Kidney (tissue), 14 donors: Measurements from ENCODE around the gene GABBR2. TPM values are rescaled to one million over a fixed set of nuclear protein-coding genes. Genes with fewer than 3 reads are reported as not detected.

ENCODE experiments used
- DNase-seq, 5 donors: peaks; one replicate each; pipeline ENCODE4 v3.0.0-alpha.2; 2013 to 2020
- FAIRE-seq: peaks from 2 replicates; lab custom pipeline; 2012; peaks lifted over from hg19 to GRCh38; lab: Jason Lieb, UNC
- H3K27ac ChIP-seq, 2 donors: one replicate each; pipeline ENCODE4 v1.7.0; 2013; ENCODE audit warnings: low read depth in 2 of 2, low read length in 2 of 2, inconsistent platforms in 1 of 2
- H3K27me3 ChIP-seq: one replicate; pipeline ENCODE4 v1.7.1; 2013; ENCODE audit warnings: low read length, inconsistent platforms; ENCODE audit not compliant: control insufficient read depth, insufficient read depth
- H3K36me3 ChIP-seq, 3 donors: one replicate each; pipeline versions ENCODE4 v1.7.0 to v1.7.1; 2013; ENCODE audit warnings: low read length in 3 of 3, control low read depth in 1 of 3, inconsistent platforms in 1 of 3; ENCODE audit not compliant: insufficient read depth in 3 of 3, control insufficient read depth in 2 of 3
- H3K4me1 ChIP-seq, 3 donors: one replicate each; pipeline versions ENCODE4 v1.7.0 to v1.7.1; 2013; ENCODE audit warnings: low read length in 3 of 3, inconsistent platforms in 1 of 3, low read depth in 1 of 3; ENCODE audit not compliant: control insufficient read depth in 2 of 3, insufficient read depth in 2 of 3
- H3K4me3 ChIP-seq, 3 donors: one replicate each; pipeline versions ENCODE4 v1.7.0 to v1.8.1; 2013; ENCODE audit warnings: low read length in 3 of 3, control low read depth in 1 of 3, inconsistent platforms in 1 of 3
- H3K9ac ChIP-seq, 3 donors: one replicate each; pipeline versions ENCODE4 v1.7.0 to v1.7.1; 2013; ENCODE audit warnings: low read length in 3 of 3, control low read depth in 1 of 3, inconsistent platforms in 1 of 3
- H3K9me3 ChIP-seq, 3 donors: one replicate each; pipeline versions ENCODE4 v1.7.0 to v1.7.1; 2013; ENCODE audit warnings: low read length in 3 of 3, control low read depth in 1 of 3, inconsistent platforms in 1 of 3; ENCODE audit not compliant: control insufficient read depth in 2 of 3, insufficient read depth in 1 of 3
- CTCF ChIP-seq: IDR thresholded peaks from 3 replicates; pipeline ENCODE4 v1.5.1; 2012; ENCODE audit warnings: mild to moderate bottlenecking, moderate library complexity, borderline replicate concordance; ENCODE audit not compliant: insufficient read depth; ENCODE audit errors: extremely low read depth
- intact Hi-C: fragments of 100-400 bp; cut with DNase I; formaldehyde crosslinking; loops from one replicate; pipeline ENCODE4 v1.11.1; 2022
- polyA plus RNA-seq: library from polyadenylated mRNA; stranded (reverse); fragments of 350-450 nt; fragmentation: Illumina TruSeq; extraction: RNeasy Lipid Tissue Mini Kit (QIAGEN cat#74804); gene quantifications from one replicate; pipeline ENCODE4 v1.2.3, GENCODE V29; 2014; ENCODE audit warnings: low read depth, low replicate concordance; ENCODE audit not compliant: insufficient read depth
- total RNA-seq: library from RNA; stranded (reverse); fragmentation: NEBNext Ultra II Directional; extraction: Animal tissue kit (Norgen Biotek cat#: 25700); gene quantifications from one replicate; pipeline ENCODE4 v1.2.1, GENCODE V29; 2021
- donor health status: control.
- donor health status: control.
- donor health status: control.
- donor health status: control.
- donor health status: control.
- donor health status: DM: yes; HTN: yes; CAD: no.
- donor health status: Normal renal cell carcinoma (clear cell type).

The GABBR2 gene
- total and polyA plus RNA-seq, 2 donors from 2014 or later: 0.06 TPM; not detected in 1

- Histone ChIP-seq H3K27me3 (no peaks in the 10 kb centered on the region), H3K27ac (no peak overlapping the region), H3K4me1 (no peaks in the 10 kb centered on the region), H3K4me3 (no peak overlapping the region), H3K9me3 (no peaks in the 10 kb centered on the region), H3K36me3 (no peaks in the 10 kb centered on the region), H3K9ac (no peak overlapping the region)
- TF ChIP-seq CTCF: no peak
- intact Hi-C loops: no loop called here
- DNase-seq (no peak), FAIRE-seq (no peak)
Measured at GRCh38 chr9:98430535-98431292, 278.0 kb downstream of the GABBR2 start.

GRCh38 chr9:98429613-98430012, 279.1 kb downstream of the GABBR2 start:
- Histone ChIP-seq H3K27ac (no peak overlapping the region), H3K9me3 (no peaks in the 10 kb centered on the region), H3K4me1 (no peaks in the 10 kb centered on the region), H3K36me3 (no peaks in the 10 kb centered on the region), H3K4me3 (no peak overlapping the region), H3K9ac (no peak overlapping the region), H3K27me3 (no peaks in the 10 kb centered on the region)
- FAIRE-seq: no peak
- no peak for DNase-seq
- intact Hi-C loops: no loop called here
- TF ChIP-seq CTCF: no peak

GRCh38 chr9:98428454-98428853, 280.3 kb downstream of the GABBR2 start:
- DNase-seq (no peak), FAIRE-seq (no peak)
- intact Hi-C loops: no loop called here
- Histone ChIP-seq H3K9me3 (no peaks in the 10 kb centered on the region), H3K27ac (no peak overlapping the region), H3K27me3 (no peaks in the 10 kb centered on the region), H3K4me3 (no peak overlapping the region), H3K36me3 (no peaks in the 10 kb centered on the region), H3K9ac (no peak overlapping the region), H3K4me1 (no peaks in the 10 kb centered on the region)
- no peak for TF ChIP-seq CTCF
